Measurements from ENCODE around the gene PDGFD. TPM values are rescaled to one million over a fixed set of nuclear protein-coding genes. Genes with fewer than 3 reads are reported as not detected.

The PDGFD gene
- total RNA-seq, 1 donor from 2014 or later: 0.53 TPM

DNA sequence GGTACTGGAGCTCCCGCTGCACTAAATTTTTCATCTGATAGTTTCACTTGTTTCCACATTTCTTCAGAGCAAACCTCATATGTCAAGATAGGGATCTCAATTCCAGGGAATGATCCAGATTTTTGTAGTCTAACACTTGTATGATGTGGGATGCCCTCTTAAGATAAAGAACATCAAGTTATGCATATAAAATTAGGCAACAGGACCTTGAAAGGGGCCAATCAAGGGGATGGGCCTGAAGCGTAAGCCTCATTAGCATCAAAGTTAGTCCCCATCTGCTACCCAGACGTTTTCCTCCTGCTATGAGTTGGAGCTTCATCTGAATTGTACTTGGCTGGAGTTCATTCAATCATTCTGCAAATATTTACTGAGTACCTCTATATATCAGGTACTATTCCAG lies 17.5 kb downstream of the PDGFD start:
- no peak for FAIRE-seq
- Histone ChIP-seq H3K4me3 (ENCODE audit: low read depth, low read length) (no peak overlapping the region), H3K27me3 (ENCODE audit: control insufficient read depth, insufficient read depth, low read length) (no peaks in the 10 kb centered on the region), H3K36me3 (ENCODE audit: control insufficient read depth, insufficient read depth, low read length) (no peaks in the 10 kb centered on the region)
- TF ChIP-seq CTCF (IDR thresholded peaks at IDR 0.05; ENCODE audit: insufficient read depth, low read length, severe bottlenecking): no peak
- DNase-seq (ENCODE audit: low read depth): no peak

GRCh38 chr11:104145062-104145461 lies 18.9 kb downstream of the PDGFD start:
- no peak overlapping the region for H3K4me3 ChIP-seq (ENCODE audit: low read depth, low read length)
- no peak for TF ChIP-seq CTCF (IDR thresholded peaks at IDR 0.05; ENCODE audit: insufficient read depth, low read length, severe bottlenecking)
- H3K36me3 ChIP-seq (ENCODE audit: control insufficient read depth, insufficient read depth, low read length): no peaks in the 10 kb centered on the region
- FAIRE-seq (no peak), DNase-seq (ENCODE audit: low read depth) (no peak)
- no peaks in the 10 kb centered on the region for H3K27me3 ChIP-seq (ENCODE audit: control insufficient read depth, insufficient read depth, low read length)

DNA sequence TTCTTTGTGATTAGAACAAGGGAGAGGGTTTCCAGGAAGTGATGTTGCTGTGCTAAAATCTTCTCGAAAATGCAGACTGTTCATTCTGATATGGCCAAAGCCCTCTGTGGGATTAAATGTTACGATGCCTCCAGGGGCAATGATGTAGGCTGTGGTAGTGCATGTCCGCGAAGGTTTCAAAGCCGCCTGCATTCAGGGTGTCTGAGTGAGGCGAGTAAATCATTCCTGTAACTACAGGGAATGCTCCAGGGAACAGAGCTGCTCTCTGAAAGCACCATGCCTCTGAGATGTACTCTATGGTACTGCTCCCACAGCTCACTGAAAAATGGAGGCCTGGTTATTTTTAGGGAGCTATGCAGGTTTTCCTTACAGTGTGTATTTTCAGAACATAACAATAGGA lies 21.2 kb downstream of the PDGFD start:
- H3K4me3 ChIP-seq (ENCODE audit: low read depth, low read length): no peak overlapping the region
- no peak for DNase-seq (ENCODE audit: low read depth)
- H3K36me3 ChIP-seq (ENCODE audit: control insufficient read depth, insufficient read depth, low read length): no peaks in the 10 kb centered on the region
- H3K27me3 ChIP-seq (ENCODE audit: control insufficient read depth, insufficient read depth, low read length): no peaks in the 10 kb centered on the region
- TF ChIP-seq CTCF (IDR thresholded peaks at IDR 0.05; ENCODE audit: insufficient read depth, low read length, severe bottlenecking): no peak
- no peak for FAIRE-seq

DNA sequence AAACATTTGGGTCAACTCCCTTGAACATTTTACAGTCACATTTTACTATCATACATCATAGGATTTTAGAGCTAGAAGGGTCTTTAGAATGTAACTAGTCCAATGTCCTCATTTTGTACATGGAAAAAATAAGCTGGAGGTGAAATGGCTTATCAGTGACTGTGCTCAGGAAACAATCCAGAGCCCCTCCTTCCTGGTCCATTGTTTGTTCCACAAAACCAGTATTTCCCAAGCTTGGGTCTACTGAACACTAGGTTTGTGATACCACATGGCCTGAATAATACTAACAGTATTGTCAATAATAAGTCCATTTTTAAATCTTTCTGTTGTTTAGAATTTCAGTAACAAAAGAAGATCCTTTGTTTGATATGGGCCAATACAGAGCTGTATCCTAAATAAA lies 27.1 kb downstream of the PDGFD start:
- H3K36me3 ChIP-seq (ENCODE audit: control insufficient read depth, insufficient read depth, low read length): no peaks in the 10 kb centered on the region
- no peak overlapping the region for H3K4me3 ChIP-seq (ENCODE audit: low read depth, low read length)
- TF ChIP-seq CTCF (IDR thresholded peaks at IDR 0.05; ENCODE audit: insufficient read depth, low read length, severe bottlenecking): no peak
- DNase-seq (ENCODE audit: low read depth) (no peak), FAIRE-seq (no peak)
- H3K27me3 ChIP-seq (ENCODE audit: control insufficient read depth, insufficient read depth, low read length): no peaks in the 10 kb centered on the region

GRCh38 chr11:104134745-104135144 lies 29.2 kb downstream of the PDGFD start:
- FAIRE-seq: no peak

More at GRCh38 chr11:104134745-104135144, 29.2 kb downstream of the PDGFD start:
- DNase-seq (ENCODE audit: low read depth): peak; percentile 57
- H3K36me3 ChIP-seq (ENCODE audit: control insufficient read depth, insufficient read depth, low read length): no peaks in the 10 kb centered on the region
- no peak overlapping the region for H3K4me3 ChIP-seq (ENCODE audit: low read depth, low read length)
- H3K27me3 ChIP-seq (ENCODE audit: control insufficient read depth, insufficient read depth, low read length): no peaks in the 10 kb centered on the region
- no peak for TF ChIP-seq CTCF (IDR thresholded peaks at IDR 0.05; ENCODE audit: insufficient read depth, low read length, severe bottlenecking)
